A549 treated with AZD9567 at 1 μM for 4 hours (cell line): ENCODE data around the gene WWC2. TPM values are rescaled to one million over a fixed set of nuclear protein-coding genes. Genes with fewer than 3 reads are reported as not detected.

Source experiments
- total RNA-seq: library from RNA; stranded (reverse); fragments of 200-300 nt; extraction: Qiagen RNA extraction; gene quantifications from 5 replicates; pipeline ENCODE4 v1.2.3, GENCODE V29; 2022; ENCODE audit not compliant: insufficient read depth

Gene WWC2
- 11.5 to 17.9 TPM (median 16.6 TPM) in 5 replicates for total RNA-seq

GRCh38 chr4:183098723-183099536, at the start of gene WWC2:
WWC2 (plus strand) TSS chr4:183099257; CDS start chr4:183099492, 235 bp downstream.

GRCh38 chr4:183320211-183321059, 221.4 kb downstream of the WWC2 start, which contains the start of gene CLDN22:
CLDN22 (minus strand) TSS chr4:183320276; CDS start chr4:183320218, 58 bp downstream.

GRCh38 chr4:183322326-183322725, 223.3 kb downstream of the WWC2 start, which contains the start of gene CLDN24:
CLDN24 (minus strand) TSS chr4:183322426; CDS start chr4:183322426, 0 bp downstream.

Other genes with a start within 250 kb of the WWC2 start
- 71.3 to 74.8 TPM (median 73.3 TPM) in 5 replicates for gene DCTD, start 181.9 kb upstream of the WWC2 start, total RNA-seq
- not detected in 5 replicates for gene CLDN22, start 221.0 kb downstream of the WWC2 start, total RNA-seq
- not detected in 5 replicates for gene CLDN24, start 223.2 kb downstream of the WWC2 start, total RNA-seq